Measurements from ENCODE around the gene FOXI1.

Gene FOXI1

GRCh38 chr5:170069512-170069911, 36.2 kb upstream of the FOXI1 start:
- TF ChIP-seq, protein P1, sequence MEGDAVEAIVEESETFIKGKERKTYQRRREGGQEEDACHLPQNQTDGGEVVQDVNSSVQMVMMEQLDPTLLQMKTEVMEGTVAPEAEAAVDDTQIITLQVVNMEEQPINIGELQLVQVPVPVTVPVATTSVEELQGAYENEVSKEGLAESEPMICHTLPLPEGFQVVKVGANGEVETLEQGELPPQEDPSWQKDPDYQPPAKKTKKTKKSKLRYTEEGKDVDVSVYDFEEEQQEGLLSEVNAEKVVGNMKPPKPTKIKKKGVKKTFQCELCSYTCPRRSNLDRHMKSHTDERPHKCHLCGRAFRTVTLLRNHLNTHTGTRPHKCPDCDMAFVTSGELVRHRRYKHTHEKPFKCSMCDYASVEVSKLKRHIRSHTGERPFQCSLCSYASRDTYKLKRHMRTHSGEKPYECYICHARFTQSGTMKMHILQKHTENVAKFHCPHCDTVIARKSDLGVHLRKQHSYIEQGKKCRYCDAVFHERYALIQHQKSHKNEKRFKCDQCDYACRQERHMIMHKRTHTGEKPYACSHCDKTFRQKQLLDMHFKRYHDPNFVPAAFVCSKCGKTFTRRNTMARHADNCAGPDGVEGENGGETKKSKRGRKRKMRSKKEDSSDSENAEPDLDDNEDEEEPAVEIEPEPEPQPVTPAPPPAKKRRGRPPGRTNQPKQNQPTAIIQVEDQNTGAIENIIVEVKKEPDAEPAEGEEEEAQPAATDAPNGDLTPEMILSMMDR (conservative IDR thresholded peaks at IDR 0.05; ENCODE audit: low read length): no peak
- DNase-seq (ENCODE audit: low read depth): no peak
- no peak overlapping the region for H3K4me3 ChIP-seq (ENCODE audit: low read length)

DNA sequence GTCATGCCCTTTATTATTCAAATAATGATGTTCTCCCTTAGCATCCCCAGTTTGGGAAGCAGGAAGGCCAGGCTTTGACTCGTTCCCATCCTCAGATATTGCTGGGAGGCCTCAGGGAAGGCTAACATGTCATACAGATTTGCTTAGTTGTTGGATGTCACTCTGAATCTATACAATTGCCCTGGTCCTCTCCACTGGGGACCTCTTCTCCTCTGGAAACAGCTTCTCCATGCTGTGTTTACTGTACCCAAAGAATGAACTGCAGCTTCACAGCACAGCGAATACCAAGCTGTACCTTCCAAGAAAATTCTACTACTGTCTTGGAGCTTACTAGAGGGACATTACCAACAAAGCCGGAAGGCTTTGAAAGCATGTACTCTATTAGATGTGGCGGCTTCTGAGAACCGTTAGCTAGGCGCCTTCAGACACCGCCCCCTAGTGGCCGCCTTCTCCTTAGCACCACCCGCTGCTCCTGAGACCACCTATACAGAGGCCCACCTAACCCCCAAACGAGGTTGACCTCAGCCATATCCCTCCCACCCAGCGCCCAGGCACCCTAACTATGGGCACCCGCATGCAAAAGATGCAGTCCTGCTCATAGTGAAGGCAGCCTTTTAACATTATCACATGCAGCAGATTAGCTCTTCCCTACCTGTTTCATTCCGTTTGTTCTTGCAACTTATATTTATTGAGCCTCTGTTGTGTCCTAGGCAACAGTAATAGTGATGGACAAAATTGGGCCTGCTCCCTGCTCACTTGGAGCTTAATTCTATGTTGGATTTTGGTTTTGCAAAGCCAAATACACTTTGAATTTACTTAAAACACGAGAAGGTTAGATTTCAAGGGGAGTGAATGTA, 34.9 kb upstream of the FOXI1 start:
- peak; percentile 43 for DNase-seq (ENCODE audit: low read depth)
- TF ChIP-seq, protein P1 (conservative IDR thresholded peaks at IDR 0.05; ENCODE audit: low read length): peak; percentile 66

GRCh38 chr5:170071748-170072147, 33.9 kb upstream of the FOXI1 start:
- no peak for DNase-seq (ENCODE audit: low read depth)
- TF ChIP-seq, protein P1 (conservative IDR thresholded peaks at IDR 0.05; ENCODE audit: low read length): no peak
- H3K4me3 ChIP-seq (ENCODE audit: low read length): no peak overlapping the region

More for the DNA sequence above, 34.9 kb upstream of the FOXI1 start:
- H3K4me3 ChIP-seq (ENCODE audit: low read length): no peak overlapping the region

GRCh38 chr5:170075696-170076095, 30.0 kb upstream of the FOXI1 start:
- H3K4me3 ChIP-seq (ENCODE audit: low read length): no peak overlapping the region
- DNase-seq (ENCODE audit: low read depth): no peak
- TF ChIP-seq, protein P1 (conservative IDR thresholded peaks at IDR 0.05; ENCODE audit: low read length): no peak

DNA sequence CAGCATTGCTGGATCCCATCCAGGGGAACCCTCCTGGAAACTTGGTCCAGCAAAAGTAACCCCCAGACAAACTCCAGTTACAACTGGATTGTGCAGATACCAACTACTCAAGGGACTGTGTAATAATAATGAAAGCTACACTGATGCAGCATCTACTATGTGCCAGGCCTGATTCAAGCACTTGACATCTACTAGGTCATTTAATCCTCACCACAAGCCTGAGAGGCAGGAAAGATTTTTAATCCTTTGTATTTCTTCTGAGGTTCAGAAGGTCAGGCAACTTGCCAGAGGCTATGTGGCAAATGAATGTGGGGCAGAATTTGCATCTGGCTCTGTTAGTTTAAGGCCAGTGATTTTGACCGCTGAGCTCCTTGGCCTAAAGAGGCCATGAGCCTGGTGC, 29.5 kb upstream of the FOXI1 start:
- peak; percentile 18 for DNase-seq (ENCODE audit: low read depth)
- TF ChIP-seq, protein P1 (conservative IDR thresholded peaks at IDR 0.05; ENCODE audit: low read length): no peak
- no peak overlapping the region for H3K4me3 ChIP-seq (ENCODE audit: low read length)

- no peak for DNase-seq (ENCODE audit: low read depth)
- TF ChIP-seq, protein P1 (conservative IDR thresholded peaks at IDR 0.05; ENCODE audit: low read length): no peak
- no peak overlapping the region for H3K4me3 ChIP-seq (ENCODE audit: low read length)
Measured at GRCh38 chr5:170076739-170077138, 29.0 kb upstream of the FOXI1 start.

GRCh38 chr5:170077526-170077925, 28.2 kb upstream of the FOXI1 start:
- H3K4me3 ChIP-seq (ENCODE audit: low read length): no peak overlapping the region
- DNase-seq (ENCODE audit: low read depth): no peak
- TF ChIP-seq, protein P1 (conservative IDR thresholded peaks at IDR 0.05; ENCODE audit: low read length): no peak

Data from AG10803 (cell line).